ENCODE results near the gene ANAPC5. TPM values are rescaled to one million over a fixed set of nuclear protein-coding genes. Genes with fewer than 3 reads are reported as not detected.

The ANAPC5 gene
- total and polyA plus RNA-seq, 2 experiments from 2014 or later: 128 to 144 TPM

- Histone ChIP-seq H3K36me3 (ENCODE audit: low read depth) (no peaks in the 10 kb centered on the region), H3K9me2 (ENCODE audit: insufficient read depth) (no peaks in the 10 kb centered on the region), H3K4me2 (ENCODE audit: unreplicated experiment) (peak overlapping the region; percentile 86), H3F3A (ENCODE audit: insufficient read depth) (0 out of 2 replicates have a peak, but pooled peaks cover 5% of the 10 kb centered on the region), H3K27ac (no peak overlapping the region), H2AFZ (peak overlapping the region; percentile 89; the same call in 1 of the 2 replicates), H4K20me1 (ENCODE audit: insufficient read depth) (no peaks in the 10 kb centered on the region), H3K27me3 (replicated peaks; ENCODE audit: insufficient read depth) (no peaks in the 10 kb centered on the region), H3K4me3 (peak overlapping the region; percentile 92), H3K9ac (no peak overlapping the region), H3K9me3 (ENCODE audit: low read depth) (no peaks in the 10 kb centered on the region), H3K79me2 (ENCODE audit: insufficient read depth) (peaks cover 44% of the 10 kb centered on the region), H3K4me1 (ENCODE audit: insufficient read depth) (peaks cover 20% of the 10 kb centered on the region)
- 90 to 97% methylated on average over 5 of the region's 5 CpGs for WGBS, 2 experiments (ENCODE audit: low coverage in 1 of 2, low lambda C conversion rate in 2 of 2, missing lambda C conversion rate in 2 of 2)
- no peak for DNase-seq
- TF ChIP-seq EZH2phosphoT487 (IDR thresholded peaks at IDR 0.05; ENCODE audit: insufficient read depth, low read depth) (no peak), EZH2 (IDR thresholded peaks at IDR 0.05; ENCODE audit: insufficient read depth, poor library complexity, severe bottlenecking) (no peak)
- in situ Hi-C loops (cut with MboI): no loop called here
These were observed 46.1 kb upstream of the ANAPC5 start for GRCh38 chr12:121398355-121398754.

- H3K9me2 ChIP-seq (ENCODE audit: insufficient read depth): no peaks in the 10 kb centered on the region
- 96 to 100% methylated on average over 10 to 14 of the region's 14 CpGs for WGBS, 2 experiments (ENCODE audit: low coverage in 1 of 2, low lambda C conversion rate in 2 of 2, missing lambda C conversion rate in 2 of 2)
- no peak overlapping the region for H3K9ac ChIP-seq
- DNase-seq: no peak
- in situ Hi-C loops (cut with MboI): no loop called here
- TF ChIP-seq EZH2 (IDR thresholded peaks at IDR 0.05; ENCODE audit: insufficient read depth, poor library complexity, severe bottlenecking) (no peak), EZH2phosphoT487 (IDR thresholded peaks at IDR 0.05; ENCODE audit: insufficient read depth, low read depth) (no peak)
- H3K9me3 ChIP-seq (ENCODE audit: low read depth): no peaks in the 10 kb centered on the region
- no peaks in the 10 kb centered on the region for H3K27me3 ChIP-seq (replicated peaks; ENCODE audit: insufficient read depth)
- H4K20me1 ChIP-seq (ENCODE audit: insufficient read depth): no peaks in the 10 kb centered on the region
- no peak overlapping the region for H3K4me2 ChIP-seq (ENCODE audit: unreplicated experiment)
- 0 out of 2 replicates have a peak, but pooled peaks cover 5% of the 10 kb centered on the region for H3F3A ChIP-seq (ENCODE audit: insufficient read depth)
- H2AFZ ChIP-seq: no peak overlapping the region
- peaks cover 20% of the 10 kb centered on the region for H3K4me1 ChIP-seq (ENCODE audit: insufficient read depth)
- H3K79me2 ChIP-seq (ENCODE audit: insufficient read depth): peaks cover 36% of the 10 kb centered on the region
- H3K36me3 ChIP-seq (ENCODE audit: low read depth): no peaks in the 10 kb centered on the region
- H3K4me3 ChIP-seq: no peak overlapping the region
- H3K27ac ChIP-seq: no peak overlapping the region
These were observed 45.3 kb upstream of the ANAPC5 start for GRCh38 chr12:121397521-121397920.

- peaks cover 4% of the 10 kb centered on the region; the same call in 1 of the 2 replicates for H3F3A ChIP-seq (ENCODE audit: insufficient read depth)
- no peak overlapping the region for H3K4me3 ChIP-seq
- H2AFZ ChIP-seq: peak overlapping the region; percentile 63
- no peaks in the 10 kb centered on the region for H3K36me3 ChIP-seq (ENCODE audit: low read depth)
- H3K4me1 ChIP-seq (ENCODE audit: insufficient read depth): peaks cover 13% of the 10 kb centered on the region; the same call in 1 of the 2 replicates
- no peak overlapping the region for H3K4me2 ChIP-seq (ENCODE audit: unreplicated experiment)
- H3K27ac ChIP-seq: no peak overlapping the region
- no peak for DNase-seq
- H3K9me2 ChIP-seq (ENCODE audit: insufficient read depth): no peaks in the 10 kb centered on the region
- in situ Hi-C loops (cut with MboI): no loop called here
- H3K27me3 ChIP-seq (replicated peaks; ENCODE audit: insufficient read depth): no peaks in the 10 kb centered on the region
- H3K9me3 ChIP-seq (ENCODE audit: low read depth): no peaks in the 10 kb centered on the region
- H3K9ac ChIP-seq: no peak overlapping the region
- WGBS, 2 experiments (ENCODE audit: low coverage in 1 of 2, low lambda C conversion rate in 2 of 2, missing lambda C conversion rate in 2 of 2): 36 to 46% methylated on average over 3 of the region's 3 CpGs
- no peaks in the 10 kb centered on the region for H4K20me1 ChIP-seq (ENCODE audit: insufficient read depth)
- TF ChIP-seq EZH2 (IDR thresholded peaks at IDR 0.05; ENCODE audit: insufficient read depth, poor library complexity, severe bottlenecking): no peak
- TF ChIP-seq EZH2phosphoT487 (IDR thresholded peaks at IDR 0.05; ENCODE audit: insufficient read depth, low read depth): no peak
- H3K79me2 ChIP-seq (ENCODE audit: insufficient read depth): no peaks in the 10 kb centered on the region
These were observed 40.1 kb upstream of the ANAPC5 start for GRCh38 chr12:121392325-121392716.

- H3K27ac ChIP-seq: peak overlapping the region; percentile 22; the same call in 1 of the 2 replicates
- no peaks in the 10 kb centered on the region for H3K79me2 ChIP-seq (ENCODE audit: insufficient read depth)
- peaks cover 4% of the 10 kb centered on the region; the same call in 1 of the 2 replicates for H3F3A ChIP-seq (ENCODE audit: insufficient read depth)
- no peak for TF ChIP-seq EZH2phosphoT487 (IDR thresholded peaks at IDR 0.05; ENCODE audit: insufficient read depth, low read depth)
- TF ChIP-seq EZH2 (IDR thresholded peaks at IDR 0.05; ENCODE audit: insufficient read depth, poor library complexity, severe bottlenecking): no peak
- in situ Hi-C loops (cut with MboI): no loop called here
- 32 to 40% methylated on average over 10 of the region's 10 CpGs for WGBS, 2 experiments (ENCODE audit: low coverage in 1 of 2, low lambda C conversion rate in 2 of 2, missing lambda C conversion rate in 2 of 2)
- peak; percentile 68 for DNase-seq
- H3K9me3 ChIP-seq (ENCODE audit: low read depth): no peaks in the 10 kb centered on the region
- peaks cover 13% of the 10 kb centered on the region; the same call in 1 of the 2 replicates for H3K4me1 ChIP-seq (ENCODE audit: insufficient read depth)
- H3K4me2 ChIP-seq (ENCODE audit: unreplicated experiment): peak overlapping the region; percentile 41
- no peaks in the 10 kb centered on the region for H3K27me3 ChIP-seq (replicated peaks; ENCODE audit: insufficient read depth)
- no peaks in the 10 kb centered on the region for H3K9me2 ChIP-seq (ENCODE audit: insufficient read depth)
- H3K36me3 ChIP-seq (ENCODE audit: low read depth): no peaks in the 10 kb centered on the region
- peak overlapping the region; percentile 33 for H3K4me3 ChIP-seq
- peak overlapping the region; percentile 63 for H2AFZ ChIP-seq
- no peaks in the 10 kb centered on the region for H4K20me1 ChIP-seq (ENCODE audit: insufficient read depth)
- peak overlapping the region; percentile 33; the same call in 1 of the 2 replicates for H3K9ac ChIP-seq
These were observed 39.6 kb upstream of the ANAPC5 start for GRCh38 chr12:121391619-121392324.
